HT-29 (cell line): ENCODE data around the gene MRAS. TPM values are rescaled to one million over a fixed set of nuclear protein-coding genes. Genes with fewer than 3 reads are reported as not detected.
"Not testable (repeated sequence)": the region's sequence is repeated elsewhere in the genome, so short reads cannot be mapped to it uniquely, and the experiment has no call there.

Source experiments
- DNase-seq: peaks from one replicate; pipeline ENCODE4 v3.0.0-alpha.2; 2015; ENCODE audit warnings: low spot score
- total RNA-seq: library from RNA; depleted of rRNA; stranded (reverse); fragments of >200 nt; shearing (Covaris generic); gene quantifications from 2 replicates; pipeline ENCODE4 v1.2.3, GENCODE V29; 2014

The MRAS gene
- total RNA-seq, 1 experiment from 2014 or later, result 1.3 TPM

DNA sequence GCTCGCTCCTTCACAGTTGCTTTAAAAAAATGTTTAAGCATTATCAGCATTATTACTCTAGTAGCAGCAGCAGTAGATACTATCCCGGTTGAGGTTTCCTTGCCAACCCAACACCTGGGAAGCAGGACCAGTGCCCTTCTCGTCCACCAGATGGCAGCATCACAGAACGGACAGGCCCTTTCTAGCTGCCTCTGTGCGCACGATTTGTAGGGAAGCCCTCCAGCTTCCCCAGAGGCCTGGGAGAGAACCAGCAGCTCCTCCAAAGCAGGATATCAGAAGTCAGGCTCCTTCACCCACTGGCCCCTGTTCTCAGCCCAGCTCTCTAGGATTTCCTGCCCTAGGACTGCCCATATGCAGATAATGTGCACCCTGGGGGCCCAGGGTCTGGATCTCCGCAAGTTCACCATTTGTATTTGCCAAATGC is 69.2 kb downstream of the MRAS start:
- DNase-seq, result peak; percentile 84

DNA sequence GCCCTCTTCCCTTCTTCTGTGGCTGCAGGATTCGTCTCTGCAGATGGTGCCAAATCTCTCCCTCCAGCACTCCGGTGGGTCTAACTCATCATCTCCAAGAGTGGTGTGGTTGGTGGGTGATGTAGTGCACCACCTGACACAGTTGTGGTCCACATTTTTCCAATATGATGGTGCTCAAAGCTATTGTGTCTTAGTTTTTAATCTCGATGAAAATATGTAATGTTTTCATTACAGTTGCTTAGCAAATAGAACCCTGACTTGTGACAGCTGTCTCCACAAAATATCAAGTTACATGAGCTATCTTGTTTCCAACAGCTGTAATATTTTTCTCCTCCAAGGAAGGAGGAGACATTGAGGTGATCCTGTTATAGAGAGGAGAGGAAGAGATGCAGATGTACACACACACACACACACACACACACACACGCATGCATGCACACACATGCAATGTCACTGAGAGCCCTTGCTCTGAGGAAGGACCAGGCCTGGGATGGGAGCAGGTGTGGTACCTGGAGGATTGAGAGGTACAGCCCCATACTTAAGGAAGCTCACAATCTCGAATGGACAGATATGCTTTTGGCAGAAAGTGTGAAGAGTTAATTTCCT is 70.3 kb downstream of the MRAS start:
- DNase-seq, result no peak

DNA sequence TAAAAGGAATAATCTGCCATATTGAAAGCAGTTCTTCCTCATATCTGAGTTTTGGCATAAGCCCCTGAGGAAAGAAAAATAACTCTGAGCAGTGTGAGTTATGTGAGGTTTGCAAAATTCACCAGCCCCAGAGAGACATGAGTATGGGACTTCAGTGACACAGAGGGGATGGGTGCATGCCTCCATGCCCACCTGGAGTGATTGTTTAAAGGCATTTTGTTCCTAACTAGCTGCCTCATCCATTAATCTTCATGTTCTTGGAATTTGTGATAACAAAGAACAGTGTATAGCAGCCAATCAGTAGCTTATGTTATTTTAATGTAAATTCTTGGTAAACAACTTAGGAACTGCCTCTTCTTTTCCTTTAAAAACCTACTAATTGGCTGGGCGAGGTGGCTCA is 74.9 kb downstream of the MRAS start:
- DNase-seq, result no peak

DNA sequence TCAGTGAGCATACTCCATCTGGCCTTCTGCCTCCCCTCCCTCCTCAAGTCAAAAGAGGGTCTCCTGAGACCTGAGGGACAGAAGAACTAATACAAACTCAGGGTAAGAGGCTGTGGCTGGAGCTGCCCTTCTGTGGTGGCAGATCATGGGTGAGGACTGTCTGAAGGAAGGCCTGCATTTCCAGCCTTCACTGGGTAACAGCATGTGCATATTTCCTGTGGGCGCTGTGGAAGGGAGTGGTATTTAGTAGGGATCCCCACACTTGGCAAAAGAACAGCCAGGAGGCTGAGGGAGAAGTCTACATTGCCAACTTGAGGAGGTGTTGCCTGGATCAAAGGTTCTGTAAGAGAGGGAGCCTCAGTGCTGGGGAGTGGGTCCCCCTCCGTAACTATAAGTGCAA is 75.9 kb downstream of the MRAS start:
- DNase-seq, result no peak

DNA sequence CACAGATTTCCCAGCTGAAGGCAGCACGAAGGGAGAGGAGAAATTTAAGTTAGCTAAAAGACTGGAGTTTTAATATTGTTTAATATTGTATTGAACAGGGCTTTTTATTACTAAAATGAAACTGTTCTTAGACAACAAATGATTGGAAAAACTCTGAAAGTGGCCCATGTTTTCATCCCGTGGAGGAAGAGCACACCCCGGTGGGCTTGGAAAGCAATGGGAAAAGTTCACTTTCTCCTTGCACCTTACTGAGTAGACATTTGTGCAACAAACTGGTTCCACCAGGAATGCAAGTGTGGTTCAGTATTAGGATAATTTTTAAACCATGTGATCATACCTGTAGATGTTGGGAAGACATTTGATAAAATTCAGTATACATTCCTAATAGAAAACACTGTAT is 77.8 kb downstream of the MRAS start:
- DNase-seq, result peak; percentile 20

DNA sequence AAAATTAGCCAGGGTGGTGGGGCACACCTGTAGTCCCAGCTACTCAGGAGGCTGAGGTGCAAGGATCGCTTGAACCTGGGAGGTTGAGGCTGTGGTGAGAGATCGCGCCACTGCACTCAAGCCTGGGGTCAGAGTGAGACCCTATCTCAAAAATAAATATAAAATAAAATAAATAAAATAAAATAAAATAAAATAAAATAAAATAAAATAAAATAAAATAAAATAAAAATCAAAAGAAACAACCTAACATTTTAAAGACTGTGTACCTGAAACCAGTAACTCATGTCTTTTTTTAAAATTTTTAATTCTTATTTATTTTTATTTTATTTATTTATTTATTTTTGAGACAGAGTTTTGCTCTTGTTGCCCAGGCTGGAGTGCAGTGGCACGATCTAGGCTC is 78.4 kb downstream of the MRAS start:
- DNase-seq, result not testable (repeated sequence)

DNA sequence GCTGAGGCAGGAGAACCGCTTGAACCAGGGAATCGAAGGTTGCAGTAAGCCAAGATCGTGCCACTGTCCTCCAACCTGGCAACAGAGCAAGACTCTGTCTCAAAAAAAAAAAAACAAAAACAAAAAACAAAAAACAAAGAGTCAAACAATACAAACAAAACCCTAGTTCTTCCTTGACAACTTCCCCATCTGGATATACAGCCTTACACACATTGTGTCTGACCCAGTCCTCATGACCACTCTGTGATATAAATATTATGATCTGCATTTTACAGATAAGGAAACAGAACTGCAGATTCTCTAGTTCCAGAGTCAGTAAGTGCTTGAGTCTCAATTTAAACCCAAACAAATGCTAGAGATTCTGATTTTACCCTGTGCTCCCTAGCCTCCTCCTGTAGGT is 81.3 kb downstream of the MRAS start:
- DNase-seq, result no peak

DNA sequence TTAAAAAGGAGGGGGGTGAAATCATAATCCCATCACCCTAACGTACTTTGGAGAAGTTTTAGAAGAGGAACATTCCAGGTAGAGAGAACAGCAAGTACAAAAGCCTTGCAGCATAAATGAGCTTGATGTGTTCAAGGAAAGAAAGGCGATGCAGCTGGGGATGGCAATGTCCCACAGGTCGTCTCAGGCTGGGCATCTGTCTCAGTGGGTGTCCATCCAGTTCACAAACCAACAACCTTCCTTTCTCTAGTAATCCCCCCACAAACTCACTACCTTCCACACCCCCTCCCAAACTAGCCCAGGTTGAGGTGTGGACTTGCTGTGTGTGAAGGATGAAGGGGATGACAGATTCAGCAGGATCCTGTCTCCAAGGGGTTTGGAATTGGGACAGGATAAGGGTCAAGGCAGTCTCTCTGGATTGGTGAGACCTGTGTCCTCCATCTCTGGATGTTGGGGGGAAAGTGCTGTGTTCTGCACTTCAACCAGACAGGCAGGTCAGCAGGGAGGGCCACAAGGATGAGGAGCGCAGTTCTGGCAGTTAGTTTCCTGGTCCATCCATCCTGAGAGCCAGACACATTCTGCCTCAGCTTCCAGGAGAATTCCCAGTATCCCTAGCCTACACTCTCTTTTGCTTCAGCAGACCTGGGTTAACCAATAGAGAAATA is 84.3 kb downstream of the MRAS start:
- DNase-seq, result no peak

DNA sequence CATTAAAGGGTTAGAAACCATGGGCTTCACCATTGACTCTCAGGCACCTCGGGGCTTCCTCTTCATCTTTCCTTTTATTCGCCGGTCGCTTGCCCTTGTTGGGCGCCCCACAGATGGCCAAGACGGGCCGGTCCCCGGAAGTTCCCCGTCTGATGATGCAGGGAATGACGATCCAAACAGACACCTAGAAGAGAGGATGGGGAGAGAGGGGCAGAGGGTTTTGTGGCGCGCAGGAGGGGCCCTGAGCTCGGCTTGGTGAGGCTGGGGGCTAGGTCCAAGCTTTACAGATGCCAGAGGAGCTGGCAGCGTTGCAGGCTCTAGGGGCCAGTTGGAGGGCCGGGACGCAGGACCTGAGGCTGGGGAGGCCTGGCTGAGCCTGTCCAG is 85.5 kb downstream of the MRAS start:
- no peak for DNase-seq

DNA sequence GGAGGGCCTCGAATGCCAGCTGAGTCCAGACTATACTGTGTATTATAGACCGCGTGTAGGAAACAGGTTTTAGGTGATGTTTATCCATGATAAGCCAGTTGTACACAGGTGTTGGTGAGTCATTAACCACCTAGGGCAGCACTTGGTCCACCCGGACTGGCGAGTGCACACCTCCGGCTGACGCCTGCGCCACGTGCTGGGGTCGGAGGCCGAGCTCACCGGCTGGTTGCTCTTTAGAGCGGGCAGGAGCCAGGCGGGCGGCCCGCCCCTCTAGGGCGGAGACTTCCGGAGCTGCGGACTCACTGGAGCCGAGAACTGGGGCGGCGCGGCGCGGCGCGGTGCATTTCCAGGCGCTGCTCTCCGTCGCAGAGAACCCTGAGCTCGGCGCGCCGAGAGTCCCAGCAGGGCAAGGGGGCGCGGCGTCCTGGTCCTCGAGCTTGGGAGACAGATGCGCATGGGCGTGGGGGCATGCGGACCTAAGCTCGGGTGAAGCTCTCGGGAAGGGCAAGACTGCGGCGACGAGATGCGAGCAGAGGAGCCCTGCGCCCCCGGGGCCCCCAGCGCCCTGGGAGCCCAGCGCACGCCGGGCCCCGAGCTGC is 86.0 kb downstream of the MRAS start, which contains the start of gene ESYT3:
TSS of gene ESYT3 (plus strand) at position 341 of the 599 bp plus-strand sequence. CDS start at position 524, 183 bp downstream.
- DNase-seq, result no peak

DNA sequence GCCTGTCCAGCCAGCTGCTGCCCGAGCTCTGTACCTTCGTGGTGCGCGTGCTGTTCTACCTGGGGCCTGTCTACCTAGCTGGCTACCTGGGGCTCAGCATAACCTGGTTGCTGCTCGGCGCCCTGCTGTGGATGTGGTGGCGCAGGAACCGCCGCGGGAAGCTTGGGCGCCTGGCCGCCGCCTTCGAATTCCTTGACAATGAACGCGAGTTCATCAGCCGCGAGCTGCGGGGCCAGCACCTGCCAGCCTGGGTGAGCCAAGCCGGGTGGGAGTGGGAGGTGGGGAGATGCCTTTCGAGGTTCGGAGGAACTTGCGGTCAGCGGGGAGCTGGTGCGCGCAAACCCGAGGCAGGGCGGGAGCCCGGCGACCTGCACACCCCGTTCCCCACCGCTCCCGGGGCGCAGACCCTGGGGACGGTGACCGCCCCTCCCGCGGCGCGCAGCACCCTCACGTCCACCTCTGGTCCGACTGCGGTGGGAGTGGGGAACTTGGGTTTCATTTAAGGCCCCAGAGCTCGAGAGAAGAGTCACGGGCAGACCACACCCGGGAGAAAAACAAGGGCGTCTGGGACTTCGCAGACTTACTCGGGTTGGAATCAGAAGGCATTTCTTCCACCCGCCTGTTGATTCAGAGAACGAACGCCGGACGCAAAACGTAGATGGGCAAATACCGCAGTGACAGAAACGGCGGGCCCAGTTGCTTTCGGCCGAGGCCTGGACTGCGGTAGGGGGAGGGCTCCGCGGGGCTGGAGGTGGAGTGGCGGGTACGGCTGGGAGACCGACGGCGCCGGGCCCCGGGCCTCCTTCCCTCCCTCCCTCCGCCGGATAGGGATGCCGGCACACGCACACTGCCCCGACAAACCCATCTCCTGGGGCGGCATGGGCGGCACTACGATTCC is 86.7 kb downstream of the MRAS start:
- DNase-seq, result no peak

DNA sequence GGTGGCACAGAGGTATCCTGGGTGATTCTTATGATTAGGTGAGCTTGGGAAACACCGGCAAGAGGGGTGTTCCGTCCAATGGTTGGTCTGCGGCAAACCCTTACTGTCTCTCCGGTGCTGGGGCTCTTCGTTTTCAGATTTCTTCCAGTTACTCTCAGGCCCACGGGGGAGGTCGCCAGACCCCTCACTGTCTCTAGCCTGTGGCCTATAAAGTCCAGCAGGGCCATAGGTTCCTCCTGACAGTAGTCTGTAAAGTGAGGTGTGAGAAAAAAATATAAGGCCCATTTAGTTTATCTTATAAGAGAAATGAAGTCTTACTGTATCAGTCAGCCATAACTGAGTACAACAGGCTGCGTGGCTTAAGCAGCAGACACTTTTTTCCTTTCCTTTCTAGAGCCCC is 87.5 kb downstream of the MRAS start:
- DNase-seq, result no peak

DNA sequence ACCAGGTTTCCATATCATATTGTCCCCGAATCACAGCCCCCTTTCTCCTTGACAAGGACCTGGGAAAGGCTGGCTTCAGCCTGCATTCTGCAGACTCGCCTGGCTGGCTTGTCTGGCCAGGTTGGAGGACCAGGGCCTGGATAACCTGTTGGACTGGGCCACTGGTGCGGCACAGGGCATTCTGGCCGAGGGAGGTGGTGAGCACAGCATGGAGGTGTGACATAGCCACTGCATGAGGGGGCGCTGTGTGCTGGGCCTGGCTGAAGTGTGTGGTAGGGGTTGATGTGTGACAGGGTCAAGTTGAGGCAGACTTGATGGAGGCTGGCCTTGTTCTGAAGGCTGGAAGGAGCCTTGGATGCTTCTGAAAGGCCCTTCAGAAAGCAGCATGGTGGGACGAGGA is 88.9 kb downstream of the MRAS start:
- DNase-seq, result no peak

DNA sequence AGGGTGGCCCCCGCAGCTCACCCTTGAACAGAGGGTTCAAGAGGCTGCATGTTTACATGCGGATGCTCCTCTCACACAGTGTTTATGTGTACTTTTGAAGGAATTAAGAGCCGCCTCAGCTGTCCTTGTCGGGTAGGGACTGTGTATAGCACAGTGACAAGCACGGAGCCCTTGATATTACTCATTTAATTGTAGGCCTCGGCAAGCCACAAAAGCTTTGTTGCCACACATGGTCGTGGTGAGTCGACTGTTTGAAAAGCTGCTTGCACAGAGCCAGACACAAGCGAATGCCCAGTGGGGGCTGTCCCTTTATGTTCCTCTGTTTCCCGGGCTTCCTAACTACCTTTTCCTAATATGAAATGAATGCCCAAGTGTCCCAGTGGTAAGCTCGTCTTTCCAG is 90.5 kb downstream of the MRAS start:
- no peak for DNase-seq

DNA sequence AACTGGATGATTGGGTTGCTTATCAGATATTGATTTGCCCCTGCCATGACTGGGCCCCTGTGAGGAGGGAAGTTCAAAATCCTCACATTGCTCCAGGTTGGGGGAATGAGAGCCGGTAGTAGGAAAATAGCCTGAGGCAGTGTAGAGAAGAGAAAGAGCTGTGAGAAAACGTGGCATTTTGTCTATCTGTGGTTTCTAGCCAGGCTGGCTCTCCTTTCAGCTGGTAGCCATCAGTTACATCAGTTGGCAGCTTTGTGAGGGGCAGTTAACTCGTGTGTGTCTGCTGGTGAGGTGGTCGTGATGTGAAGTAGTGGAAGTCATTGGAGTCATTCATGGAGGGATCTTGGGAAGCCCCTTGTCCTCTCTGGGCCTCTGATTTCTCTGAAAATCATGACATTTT is 91.3 kb downstream of the MRAS start:
- no peak for DNase-seq

DNA sequence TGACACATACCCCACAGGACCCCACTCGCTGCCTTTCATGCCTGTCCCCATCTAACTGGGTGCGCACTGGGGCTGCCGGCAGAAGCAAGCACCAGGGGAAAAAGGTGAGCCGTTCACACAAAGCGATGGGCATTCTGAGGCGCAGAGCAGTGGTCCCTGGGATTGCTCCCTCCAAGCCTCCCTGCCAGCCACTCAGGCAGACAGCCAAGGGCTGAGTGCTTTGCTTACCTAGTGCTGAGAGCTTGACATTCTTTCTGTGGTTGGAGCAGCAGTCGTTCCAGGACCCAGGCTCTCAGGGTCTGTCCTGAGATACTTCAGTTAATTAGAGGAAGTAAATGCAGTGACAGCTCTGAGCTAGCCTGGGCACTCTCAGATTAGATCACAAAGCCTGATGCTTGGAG is 91.7 kb downstream of the MRAS start:
- DNase-seq, result no peak

DNA sequence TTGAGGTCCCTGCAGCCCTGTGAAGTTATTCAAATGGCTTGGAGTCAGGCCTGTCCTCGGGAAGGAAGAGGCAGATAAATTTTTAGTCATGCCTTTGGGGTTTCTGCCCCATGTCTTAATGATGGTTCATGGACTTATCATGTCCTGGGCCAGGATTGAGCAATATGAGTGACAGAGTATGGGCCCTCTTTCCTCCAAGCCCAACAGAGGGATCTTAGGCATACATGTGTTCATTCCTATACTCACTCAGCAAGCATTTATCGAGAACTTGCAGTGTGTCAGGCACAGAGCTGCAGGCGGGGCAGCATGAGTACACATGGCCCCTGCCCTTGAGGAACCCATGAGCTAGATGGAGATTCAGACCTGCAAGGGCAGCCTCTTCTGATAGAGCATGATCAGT is 92.2 kb downstream of the MRAS start:
- DNase-seq, result no peak

DNA sequence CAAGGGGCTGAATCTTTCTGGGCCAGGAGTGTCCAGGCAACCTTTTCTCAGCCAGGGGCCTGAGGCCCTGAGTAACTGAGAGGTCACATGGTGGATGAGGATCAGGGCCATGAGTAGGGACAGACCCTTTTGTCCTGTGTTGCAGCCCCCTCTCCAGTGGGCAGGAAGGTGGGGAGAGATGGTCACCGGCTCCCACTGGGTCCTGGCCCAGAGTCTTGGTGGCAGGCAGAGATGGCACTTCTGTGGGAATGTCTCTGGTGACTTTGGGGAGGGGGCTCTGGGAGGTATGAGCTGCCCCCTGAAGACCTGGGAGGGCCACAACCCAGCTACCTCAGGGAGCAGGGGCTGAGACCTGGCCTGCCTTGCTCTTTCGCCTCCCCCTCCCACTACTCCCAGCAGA is 92.9 kb downstream of the MRAS start:
- DNase-seq, result no peak

DNA sequence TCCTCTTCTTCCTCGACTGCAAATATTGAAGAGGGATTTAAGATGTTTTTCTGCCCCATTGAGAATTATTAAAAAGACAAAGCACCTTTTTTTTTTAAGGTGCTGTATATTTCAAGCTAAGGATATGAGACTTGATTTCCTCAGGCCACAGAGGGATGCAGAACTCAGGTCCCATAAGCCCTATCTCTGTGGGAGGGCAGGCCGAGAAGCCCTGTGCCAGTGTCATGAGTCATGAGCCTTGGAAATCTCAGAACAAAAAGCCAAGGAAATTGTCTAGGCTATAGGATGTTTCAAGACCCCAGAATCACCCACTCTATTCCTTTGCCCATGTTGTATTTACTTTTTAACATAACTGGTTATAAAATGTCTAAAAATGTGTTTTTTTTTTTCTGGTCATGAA is 93.4 kb downstream of the MRAS start:
- no peak for DNase-seq

DNA sequence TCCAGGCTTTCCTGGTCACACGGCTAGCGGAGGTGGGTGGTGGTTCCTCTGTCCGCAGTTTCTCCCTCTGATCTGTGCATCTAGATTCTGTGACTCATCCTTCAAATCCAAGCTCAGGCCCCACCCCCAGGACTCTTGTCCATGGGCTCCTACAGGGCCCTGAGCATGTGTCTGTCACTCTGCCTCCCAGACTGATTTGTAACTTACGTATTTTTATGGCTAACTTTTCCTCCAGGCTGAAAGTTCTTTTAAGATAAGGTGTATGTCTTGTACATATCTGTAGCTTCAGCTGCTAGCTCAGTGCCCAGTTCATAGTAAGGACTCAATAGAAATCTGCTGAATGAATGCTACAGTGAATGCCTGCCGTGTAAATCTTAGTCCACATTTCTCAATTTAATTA is 94.1 kb downstream of the MRAS start:
- DNase-seq, result peak; percentile 7

DNA sequence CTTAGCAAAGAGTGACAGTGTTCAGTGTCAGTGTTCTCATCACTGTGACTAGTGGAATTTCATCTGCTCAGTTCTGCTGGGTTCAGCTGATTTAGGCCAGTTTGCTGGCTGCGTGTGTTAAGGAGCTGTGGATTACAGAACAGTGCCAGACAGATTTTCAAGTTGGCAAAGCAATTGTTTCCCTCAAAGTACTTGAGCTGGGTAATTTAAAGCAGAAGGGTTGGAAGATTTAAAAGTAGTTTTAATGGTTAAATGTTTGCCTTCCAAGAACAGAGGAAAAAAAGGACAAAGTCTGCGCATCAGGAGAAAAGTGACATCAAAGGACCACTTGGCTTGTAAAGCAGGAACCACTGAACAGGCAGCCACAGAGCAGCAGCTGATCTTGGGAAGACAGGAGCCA is 94.7 kb downstream of the MRAS start:
- DNase-seq, result no peak
